ENCODE results near the gene LRPAP1.

Gene LRPAP1

GRCh38 chr4:3488820-3489219 is 43.4 kb downstream of the LRPAP1 start:
- DNase-seq (ENCODE audit: extremely low read depth in 1 of 2, low read depth in 1 of 2), result no peak

DNA sequence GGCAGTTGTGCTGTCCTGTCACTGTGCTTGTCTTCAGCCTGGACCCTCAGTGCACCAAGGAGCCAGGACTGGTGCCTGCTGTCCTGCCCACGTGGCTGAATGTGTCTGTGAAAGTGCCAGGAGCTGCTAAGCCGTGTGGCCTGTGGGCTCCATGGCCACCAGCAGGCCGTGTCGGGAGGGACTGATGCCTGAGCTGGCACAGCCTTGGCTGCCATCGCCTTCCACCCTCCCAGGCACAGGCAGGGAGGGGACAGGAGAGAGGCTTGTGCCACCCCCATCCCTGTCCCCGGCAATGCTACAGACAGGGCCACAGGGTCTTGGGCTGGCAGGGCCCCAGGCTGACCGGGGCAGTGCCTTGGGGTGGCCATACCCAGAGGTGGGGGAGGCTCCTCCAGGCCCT is 44.4 kb downstream of the LRPAP1 start:
- no peak for DNase-seq (ENCODE audit: extremely low read depth in 1 of 2, low read depth in 1 of 2)

DNA sequence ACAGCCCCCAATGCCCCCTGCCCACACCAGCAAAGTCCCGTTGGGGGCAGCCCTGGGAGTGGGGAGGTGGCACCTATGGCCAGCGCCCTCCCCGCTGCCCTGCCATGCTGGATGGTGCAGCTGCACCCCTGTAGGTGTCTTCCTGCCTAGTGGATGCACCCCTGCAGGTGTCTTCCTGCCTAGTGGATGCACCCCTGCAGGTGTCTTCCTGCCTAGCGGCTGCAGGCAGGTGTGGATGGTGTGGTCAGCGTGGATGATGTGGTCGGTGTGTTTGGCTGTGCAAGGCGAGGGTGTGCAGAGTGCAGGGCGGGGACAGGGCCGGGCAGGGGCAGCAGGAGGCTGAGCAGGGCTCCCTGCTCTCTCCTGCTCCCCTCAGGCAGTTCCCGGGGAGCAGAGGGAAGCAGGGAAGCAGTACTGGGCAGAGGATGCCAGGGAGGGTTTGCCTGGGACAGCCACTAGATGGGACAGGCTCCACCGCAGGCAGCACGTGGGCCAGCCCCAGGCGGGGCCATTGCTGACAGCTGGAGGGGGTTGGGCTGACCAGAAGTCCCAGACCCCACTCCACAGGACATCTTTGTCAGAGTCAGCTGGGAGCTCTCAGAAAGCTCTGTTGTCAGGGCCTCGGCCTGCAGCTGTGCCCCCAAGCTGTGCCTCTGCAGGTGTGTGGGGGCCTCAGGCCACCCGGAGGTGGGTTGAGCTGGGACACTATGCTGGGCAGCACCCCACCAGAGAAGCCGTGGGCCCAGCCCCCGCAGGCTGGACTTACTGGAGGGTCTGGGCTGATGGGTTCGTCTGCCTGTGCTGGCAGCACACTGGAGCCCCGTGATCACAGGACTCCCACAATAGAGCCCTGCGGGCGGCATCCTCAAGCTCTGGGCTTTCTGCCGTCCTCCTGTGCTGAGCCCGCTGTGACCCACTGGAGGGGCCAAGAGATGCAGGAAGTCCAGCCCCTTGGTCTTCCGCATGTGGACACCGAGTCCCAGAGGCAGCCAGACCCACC is 45.4 kb downstream of the LRPAP1 start:
- DNase-seq (ENCODE audit: extremely low read depth in 1 of 2, low read depth in 1 of 2), result no peak

- no peak for DNase-seq (ENCODE audit: extremely low read depth in 1 of 2, low read depth in 1 of 2)
These were observed 46.2 kb downstream of the LRPAP1 start for GRCh38 chr4:3485886-3486540.

DNA sequence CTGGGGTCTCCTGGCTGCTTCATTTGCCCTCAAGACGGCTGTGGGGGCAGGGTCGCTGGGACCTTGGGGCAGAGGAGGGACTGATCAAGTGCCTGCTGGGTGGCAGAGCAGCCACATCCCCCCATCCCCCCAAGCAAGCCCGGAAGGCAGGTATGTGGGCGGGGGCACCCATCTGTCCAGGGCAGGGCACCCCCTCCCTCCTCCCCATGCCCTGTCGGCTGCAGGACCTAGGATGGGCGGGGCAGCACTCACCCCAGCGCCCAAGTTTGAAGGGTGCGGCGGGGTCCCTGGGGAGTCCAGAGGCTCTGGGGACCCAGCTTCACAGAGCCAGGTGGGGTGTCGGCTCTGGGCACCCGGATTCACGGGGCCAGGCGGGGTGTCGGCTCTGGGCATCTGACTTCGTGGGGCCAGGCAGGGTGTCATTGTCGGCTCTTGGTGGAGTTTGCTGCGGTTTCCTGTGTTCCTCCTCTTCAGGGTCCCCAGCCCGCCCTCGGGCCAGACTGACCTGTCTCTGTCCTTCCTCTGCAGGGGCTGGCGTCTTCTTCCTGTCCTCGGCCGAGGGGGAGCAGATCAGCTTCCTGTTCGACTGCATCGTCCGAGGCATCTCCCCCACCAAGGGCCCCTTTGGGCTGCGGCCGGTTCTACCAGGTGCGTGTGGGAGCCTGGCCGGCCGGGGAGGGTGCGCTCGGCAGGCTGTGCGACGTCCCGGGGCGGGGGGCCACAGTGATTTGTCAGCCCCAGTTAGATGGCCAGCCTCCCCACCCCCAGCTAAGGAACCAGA is 47.0 kb downstream of the LRPAP1 start:
- DNase-seq (ENCODE audit: extremely low read depth in 1 of 2, low read depth in 1 of 2), result no peak

DNA sequence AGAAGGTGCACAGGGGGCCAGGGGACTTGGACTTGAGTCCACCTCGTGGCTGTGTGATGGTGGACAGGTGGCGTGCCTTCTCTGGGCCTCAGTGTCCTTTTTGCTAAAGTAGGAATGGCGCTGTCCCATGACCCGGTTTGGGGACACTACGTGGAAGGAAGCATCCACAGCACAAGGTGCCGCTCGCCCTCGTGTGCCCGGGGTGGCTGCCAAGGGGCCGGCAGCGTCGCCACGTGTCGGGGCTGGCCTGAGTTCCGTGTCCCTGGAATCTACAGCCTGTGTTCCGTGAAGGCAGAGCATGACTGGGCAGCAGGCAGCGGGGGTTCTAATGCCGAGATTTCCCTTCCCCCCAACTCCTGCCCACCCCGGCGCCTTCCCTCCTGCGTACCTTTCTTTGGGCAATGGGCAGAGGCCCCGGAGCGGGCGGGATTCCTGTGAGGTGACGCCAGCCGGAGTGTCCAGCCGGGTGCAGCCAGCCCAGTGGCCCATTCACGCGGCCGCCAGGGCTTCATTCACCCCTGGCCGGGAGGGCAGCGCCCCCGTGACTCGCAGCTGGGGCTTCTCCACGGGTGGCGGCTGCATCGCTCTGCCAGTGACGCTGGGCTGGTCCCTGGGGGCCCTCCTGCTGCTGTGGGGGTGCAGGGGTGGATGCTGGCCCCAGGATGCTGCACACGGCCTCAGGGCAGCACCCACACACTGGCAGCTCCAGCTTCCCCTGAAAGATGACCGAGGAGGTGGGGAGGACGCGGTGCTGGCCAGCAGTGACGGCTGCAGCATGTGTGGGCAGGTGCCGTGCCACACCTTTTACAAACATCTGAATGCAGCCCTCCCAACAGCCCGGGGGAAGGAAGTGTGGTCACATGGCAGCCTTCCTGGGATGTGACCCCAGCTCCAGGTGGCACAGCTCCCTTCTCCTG is 47.9 kb downstream of the LRPAP1 start:
- DNase-seq (ENCODE audit: extremely low read depth in 1 of 2, low read depth in 1 of 2), result no peak

- no peak for DNase-seq (ENCODE audit: extremely low read depth in 1 of 2, low read depth in 1 of 2)
These were observed 48.7 kb downstream of the LRPAP1 start for GRCh38 chr4:3483471-3483921.

DNA sequence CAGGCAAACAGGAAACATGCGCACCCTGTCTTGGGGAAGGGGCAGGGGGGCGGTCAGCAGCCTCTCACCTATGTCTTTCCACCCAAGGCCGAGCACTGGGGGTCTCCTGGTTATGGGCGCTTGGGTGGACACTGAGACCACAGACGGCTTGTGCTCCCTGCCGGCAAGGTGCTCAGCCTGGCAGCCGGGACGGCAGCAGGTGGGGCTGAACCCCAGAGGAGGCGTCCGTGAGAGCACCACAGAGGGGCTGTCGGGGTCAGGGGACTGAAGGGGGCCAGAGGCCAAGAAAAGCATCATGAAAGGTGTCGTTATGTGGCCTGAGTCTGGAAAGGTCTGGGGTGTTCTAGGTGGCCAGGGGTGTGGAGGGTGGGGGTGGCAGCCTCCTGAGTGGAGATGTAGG is 49.5 kb downstream of the LRPAP1 start:
- DNase-seq (ENCODE audit: extremely low read depth in 1 of 2, low read depth in 1 of 2), result no peak

DNA sequence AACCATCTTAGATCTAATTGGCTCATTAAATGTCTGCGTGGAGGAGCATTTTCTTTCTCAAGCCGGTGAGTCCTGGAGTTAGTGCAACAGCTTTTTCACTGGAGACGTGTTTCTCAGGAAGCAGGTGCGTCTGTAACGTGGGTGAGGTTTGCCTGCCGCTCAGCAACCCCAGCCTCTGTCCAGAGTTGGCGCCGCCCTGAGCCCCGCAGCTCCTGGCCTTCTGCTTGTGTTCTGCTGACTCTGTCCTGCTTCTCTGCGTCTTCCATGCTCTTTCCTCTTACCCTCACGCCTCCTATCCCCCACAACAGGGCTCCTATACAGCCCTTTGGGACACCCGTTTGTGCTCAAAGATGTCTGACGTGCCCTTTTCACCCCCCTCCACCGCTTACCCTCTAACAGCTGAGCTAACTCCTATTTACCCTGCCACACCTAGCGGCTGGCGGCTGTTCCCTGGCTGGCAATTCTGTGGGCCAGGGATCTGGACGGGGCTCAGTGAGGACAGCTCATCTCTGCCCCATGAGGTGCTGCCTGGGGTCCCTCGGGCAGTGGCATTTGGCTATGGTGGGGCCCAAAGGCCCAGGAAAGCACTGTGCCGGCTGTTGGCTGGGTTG is 50.3 kb downstream of the LRPAP1 start:
- no peak for DNase-seq (ENCODE audit: extremely low read depth in 1 of 2, low read depth in 1 of 2)

- DNase-seq (ENCODE audit: extremely low read depth in 1 of 2, low read depth in 1 of 2), result no peak
These were observed 51.1 kb downstream of the LRPAP1 start for GRCh38 chr4:3481113-3481531.

- DNase-seq (ENCODE audit: extremely low read depth in 1 of 2, low read depth in 1 of 2), result peak; percentile 42 to 55
These were observed 51.6 kb downstream of the LRPAP1 start for GRCh38 chr4:3480528-3481112.

- DNase-seq (ENCODE audit: extremely low read depth in 1 of 2, low read depth in 1 of 2), result no peak
These were observed 52.7 kb downstream of the LRPAP1 start for GRCh38 chr4:3479358-3480101.

DNA sequence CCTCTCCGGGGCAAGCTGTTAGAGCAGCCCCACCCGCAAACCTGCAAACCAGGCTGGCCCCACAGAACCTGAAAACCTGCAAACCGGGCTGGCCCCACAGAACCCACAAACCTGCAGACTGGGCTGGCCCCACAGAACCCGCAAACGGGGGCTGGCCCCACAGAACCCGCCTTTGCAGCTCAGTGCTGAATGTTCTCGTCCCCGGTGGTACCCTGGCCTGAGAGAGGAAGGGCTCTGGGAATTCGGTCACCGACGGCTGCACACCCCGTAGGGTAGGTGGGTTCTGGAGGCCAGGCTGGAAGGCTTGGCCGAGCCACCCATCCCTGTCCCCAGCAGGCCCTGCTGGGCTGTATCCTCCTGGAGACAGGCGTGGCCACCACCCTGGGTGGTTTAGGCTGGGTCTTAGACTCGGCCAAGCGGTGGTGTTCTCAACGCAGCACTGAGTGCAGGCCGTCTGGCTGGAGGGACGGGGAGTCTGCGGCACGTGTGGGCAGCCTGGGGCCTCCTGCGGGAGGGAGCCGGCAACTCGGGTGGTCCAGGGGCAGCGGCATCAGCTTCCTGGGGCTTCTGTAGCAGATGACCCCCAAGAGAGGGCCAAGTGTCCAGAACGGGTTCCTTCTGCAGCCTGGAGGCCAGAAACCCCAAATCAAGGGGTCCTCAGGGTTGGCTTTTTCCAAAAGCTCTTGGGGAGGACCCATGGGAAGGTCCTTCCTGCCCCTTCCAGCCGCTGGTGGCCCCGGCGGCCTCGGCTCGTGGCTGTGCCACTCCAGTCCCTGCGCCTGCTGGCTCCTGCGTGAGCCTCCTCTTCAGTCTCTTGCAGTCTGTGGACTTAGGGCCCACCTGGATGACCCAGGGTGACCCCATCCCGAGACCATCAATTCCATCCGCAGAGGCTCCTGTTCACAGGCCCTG is 53.5 kb downstream of the LRPAP1 start:
- DNase-seq (ENCODE audit: extremely low read depth in 1 of 2, low read depth in 1 of 2), result no peak

- no peak for DNase-seq (ENCODE audit: extremely low read depth in 1 of 2, low read depth in 1 of 2)
These were observed 54.3 kb downstream of the LRPAP1 start for GRCh38 chr4:3477750-3478430.

GRCh38 chr4:3476936-3477749 is 55.1 kb downstream of the LRPAP1 start:
- DNase-seq (ENCODE audit: extremely low read depth in 1 of 2, low read depth in 1 of 2), result no peak

GRCh38 chr4:3476341-3476747 is 55.9 kb downstream of the LRPAP1 start:
- no peak for DNase-seq (ENCODE audit: extremely low read depth in 1 of 2, low read depth in 1 of 2)

Data from stimulated activated CD8-positive, alpha-beta memory T cell treated with anti-CD3 and anti-CD28 coated beads, Interleukin-7, amount 100 ng/mL, for 48 hours (primary cell).